ENCODE measurements around the gene PIAS1.

DNA sequence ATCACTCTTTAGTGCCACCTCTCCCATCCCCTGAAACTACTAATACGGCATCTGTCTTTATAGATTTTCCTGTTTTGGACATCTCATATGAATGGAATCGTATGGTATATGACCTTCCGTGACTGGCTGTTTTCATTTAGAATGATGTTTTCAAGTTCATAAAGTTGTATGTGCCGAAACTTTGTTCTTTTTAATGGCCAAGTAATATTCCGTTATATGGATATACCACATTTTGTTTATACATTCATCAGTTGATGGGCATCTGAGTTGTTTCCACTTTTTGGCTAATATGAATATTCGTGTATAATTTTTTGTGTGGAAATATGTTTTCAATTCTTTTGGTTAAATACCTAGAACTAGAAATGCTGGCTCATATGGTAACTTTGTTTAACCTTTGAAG, 49.5 kb downstream of the PIAS1 start:
- TF ChIP-seq ELF1 (tag; IDR thresholded peaks at IDR 0.05) (no peak), MCM2 (IDR thresholded peaks at IDR 0.05; ENCODE audit: low read depth) (no peak), SPI1 (IDR thresholded peaks at IDR 0.05; ENCODE audit: borderline replicate concordance, low read depth, low read length) (no peak), ATF6 (CRISPR knock-in tag; IDR thresholded peaks at IDR 0.05) (no peak)
- TF ChIP-seq, protein P1, sequence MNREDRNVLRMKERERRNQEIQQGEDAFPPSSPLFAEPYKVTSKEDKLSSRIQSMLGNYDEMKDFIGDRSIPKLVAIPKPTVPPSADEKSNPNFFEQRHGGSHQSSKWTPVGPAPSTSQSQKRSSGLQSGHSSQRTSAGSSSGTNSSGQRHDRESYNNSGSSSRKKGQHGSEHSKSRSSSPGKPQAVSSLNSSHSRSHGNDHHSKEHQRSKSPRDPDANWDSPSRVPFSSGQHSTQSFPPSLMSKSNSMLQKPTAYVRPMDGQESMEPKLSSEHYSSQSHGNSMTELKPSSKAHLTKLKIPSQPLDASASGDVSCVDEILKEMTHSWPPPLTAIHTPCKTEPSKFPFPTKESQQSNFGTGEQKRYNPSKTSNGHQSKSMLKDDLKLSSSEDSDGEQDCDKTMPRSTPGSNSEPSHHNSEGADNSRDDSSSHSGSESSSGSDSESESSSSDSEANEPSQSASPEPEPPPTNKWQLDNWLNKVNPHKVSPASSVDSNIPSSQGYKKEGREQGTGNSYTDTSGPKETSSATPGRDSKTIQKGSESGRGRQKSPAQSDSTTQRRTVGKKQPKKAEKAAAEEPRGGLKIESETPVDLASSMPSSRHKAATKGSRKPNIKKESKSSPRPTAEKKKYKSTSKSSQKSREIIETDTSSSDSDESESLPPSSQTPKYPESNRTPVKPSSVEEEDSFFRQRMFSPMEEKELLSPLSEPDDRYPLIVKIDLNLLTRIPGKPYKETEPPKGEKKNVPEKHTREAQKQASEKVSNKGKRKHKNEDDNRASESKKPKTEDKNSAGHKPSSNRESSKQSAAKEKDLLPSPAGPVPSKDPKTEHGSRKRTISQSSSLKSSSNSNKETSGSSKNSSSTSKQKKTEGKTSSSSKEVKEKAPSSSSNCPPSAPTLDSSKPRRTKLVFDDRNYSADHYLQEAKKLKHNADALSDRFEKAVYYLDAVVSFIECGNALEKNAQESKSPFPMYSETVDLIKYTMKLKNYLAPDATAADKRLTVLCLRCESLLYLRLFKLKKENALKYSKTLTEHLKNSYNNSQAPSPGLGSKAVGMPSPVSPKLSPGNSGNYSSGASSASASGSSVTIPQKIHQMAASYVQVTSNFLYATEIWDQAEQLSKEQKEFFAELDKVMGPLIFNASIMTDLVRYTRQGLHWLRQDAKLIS (CRISPR knock-in tag; IDR thresholded peaks at IDR 0.05): no peak
- TF ChIP-seq, protein P2, sequence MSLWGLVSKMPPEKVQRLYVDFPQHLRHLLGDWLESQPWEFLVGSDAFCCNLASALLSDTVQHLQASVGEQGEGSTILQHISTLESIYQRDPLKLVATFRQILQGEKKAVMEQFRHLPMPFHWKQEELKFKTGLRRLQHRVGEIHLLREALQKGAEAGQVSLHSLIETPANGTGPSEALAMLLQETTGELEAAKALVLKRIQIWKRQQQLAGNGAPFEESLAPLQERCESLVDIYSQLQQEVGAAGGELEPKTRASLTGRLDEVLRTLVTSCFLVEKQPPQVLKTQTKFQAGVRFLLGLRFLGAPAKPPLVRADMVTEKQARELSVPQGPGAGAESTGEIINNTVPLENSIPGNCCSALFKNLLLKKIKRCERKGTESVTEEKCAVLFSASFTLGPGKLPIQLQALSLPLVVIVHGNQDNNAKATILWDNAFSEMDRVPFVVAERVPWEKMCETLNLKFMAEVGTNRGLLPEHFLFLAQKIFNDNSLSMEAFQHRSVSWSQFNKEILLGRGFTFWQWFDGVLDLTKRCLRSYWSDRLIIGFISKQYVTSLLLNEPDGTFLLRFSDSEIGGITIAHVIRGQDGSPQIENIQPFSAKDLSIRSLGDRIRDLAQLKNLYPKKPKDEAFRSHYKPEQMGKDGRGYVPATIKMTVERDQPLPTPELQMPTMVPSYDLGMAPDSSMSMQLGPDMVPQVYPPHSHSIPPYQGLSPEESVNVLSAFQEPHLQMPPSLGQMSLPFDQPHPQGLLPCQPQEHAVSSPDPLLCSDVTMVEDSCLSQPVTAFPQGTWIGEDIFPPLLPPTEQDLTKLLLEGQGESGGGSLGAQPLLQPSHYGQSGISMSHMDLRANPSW (CRISPR knock-in tag; IDR thresholded peaks at IDR 0.05): no peak
- TF ChIP-seq, protein P3, sequence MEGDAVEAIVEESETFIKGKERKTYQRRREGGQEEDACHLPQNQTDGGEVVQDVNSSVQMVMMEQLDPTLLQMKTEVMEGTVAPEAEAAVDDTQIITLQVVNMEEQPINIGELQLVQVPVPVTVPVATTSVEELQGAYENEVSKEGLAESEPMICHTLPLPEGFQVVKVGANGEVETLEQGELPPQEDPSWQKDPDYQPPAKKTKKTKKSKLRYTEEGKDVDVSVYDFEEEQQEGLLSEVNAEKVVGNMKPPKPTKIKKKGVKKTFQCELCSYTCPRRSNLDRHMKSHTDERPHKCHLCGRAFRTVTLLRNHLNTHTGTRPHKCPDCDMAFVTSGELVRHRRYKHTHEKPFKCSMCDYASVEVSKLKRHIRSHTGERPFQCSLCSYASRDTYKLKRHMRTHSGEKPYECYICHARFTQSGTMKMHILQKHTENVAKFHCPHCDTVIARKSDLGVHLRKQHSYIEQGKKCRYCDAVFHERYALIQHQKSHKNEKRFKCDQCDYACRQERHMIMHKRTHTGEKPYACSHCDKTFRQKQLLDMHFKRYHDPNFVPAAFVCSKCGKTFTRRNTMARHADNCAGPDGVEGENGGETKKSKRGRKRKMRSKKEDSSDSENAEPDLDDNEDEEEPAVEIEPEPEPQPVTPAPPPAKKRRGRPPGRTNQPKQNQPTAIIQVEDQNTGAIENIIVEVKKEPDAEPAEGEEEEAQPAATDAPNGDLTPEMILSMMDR (IDR thresholded peaks at IDR 0.05 in 2 of 3, conservative IDR thresholded peaks at IDR 0.05 in 1 of 3; ENCODE audit: insufficient read depth in 2 of 3, low read depth in 1 of 3, low read length in 3 of 3): no peak

All from K562 (cell line).